HEK293 (cell line): ENCODE data around the gene STARD10.
A peak's percentile ranks its signal among the peaks of the same experiment; 100 is the strongest.

Experiments used
- CTCF ChIA-PET: fragments of 350-600 bp; formaldehyde crosslinking; extraction: SDS; loops from one replicate; lab custom pipeline; 2021; ENCODE audit warnings: antibody characterized with exemption; lab: Yijun Ruan, JAX
- POLR2A ChIA-PET: fragments of 300-600 bp; formaldehyde crosslinking; extraction: SDS; loops from one replicate; lab custom pipeline; 2020; ENCODE audit warnings: antibody characterized with exemption, inconsistent platforms; lab: Yijun Ruan, JAX
- H3K27ac ChIP-seq: fragments of 200-500 bp; sonication (Bioruptor generic); 2 replicates; pipeline ENCODE4 v1.5.1; 2014; ENCODE audit warnings: low read depth, low read length, control low read depth, inconsistent platforms; ENCODE audit errors: extremely low read depth
- H3K36me3 ChIP-seq, 2 experiments: fragments of 200-500 bp in 1 of 2; sonication (Bioruptor generic) in 1 of 2; 1 replicate in 1 of 2; 2 replicates in 1 of 2; pipeline ENCODE4 v1.5.1; 2014 to 2017; ENCODE audit warnings: inconsistent platforms in 2 of 2, low read length in 2 of 2; ENCODE audit not compliant: control insufficient read depth in 2 of 2, insufficient read depth in 1 of 2
- H3K4me1 ChIP-seq: fragments of 200-500 bp; sonication (Bioruptor generic); 2 replicates; pipeline ENCODE4 v1.5.1; 2014; ENCODE audit warnings: mild to moderate bottlenecking, low read length, inconsistent platforms; ENCODE audit not compliant: control insufficient read depth, insufficient read depth
- H3K4me3 ChIP-seq: 2 replicates; pipeline ENCODE4 v1.5.1; 2011; ENCODE audit warnings: low read depth, mild to moderate bottlenecking, control low read depth, low read length, moderate library complexity
- H3K9me3 ChIP-seq: fragments of 200-500 bp; sonication (Bioruptor generic); 2 replicates; pipeline ENCODE4 v1.5.1; 2014; ENCODE audit warnings: low read depth, low read length, inconsistent platforms; ENCODE audit not compliant: control insufficient read depth, insufficient read depth
- AEBP2 ChIP-seq: fragments of 450-650 bp; formaldehyde crosslinking; IDR thresholded peaks from 2 replicates; pipeline ENCODE4 v1.5.1; 2016; ENCODE audit warnings: missing biosample characterization, missing genetic modification characterization, borderline replicate concordance
- EGR2 ChIP-seq: fragments of 450-650 bp; formaldehyde crosslinking; IDR thresholded peaks from 2 replicates; pipeline ENCODE4 v1.5.1; 2016; ENCODE audit warnings: low read depth, missing biosample characterization, missing genetic modification characterization
- HOXC10 ChIP-seq: sonication (generic); formaldehyde crosslinking; IDR thresholded peaks from 2 replicates; pipeline ENCODE4 v1.8.1; 2023; ENCODE audit warnings: mild to moderate bottlenecking, missing genetic modification reagents
- IKZF3 ChIP-seq: fragments of 450-650 bp; IDR thresholded peaks from 2 replicates; pipeline ENCODE4 v1.5.0; 2018; ENCODE audit warnings: missing biosample characterization, mild to moderate bottlenecking, missing genetic modification characterization, moderate library complexity
- KLF1 ChIP-seq: fragments of 450-650 bp; formaldehyde crosslinking; IDR thresholded peaks from 2 replicates; pipeline ENCODE4 v1.5.1; 2016; ENCODE audit warnings: missing biosample characterization, missing genetic modification characterization
- KLF16 ChIP-seq: fragments of 450-650 bp; formaldehyde crosslinking; IDR thresholded peaks from 2 replicates; pipeline ENCODE4 v1.5.1; 2017; ENCODE audit warnings: missing biosample characterization, missing genetic modification characterization
- KLF17 ChIP-seq: fragments of 450-650 bp; formaldehyde crosslinking; IDR thresholded peaks from 2 replicates; pipeline ENCODE4 v1.5.1; 2016; ENCODE audit warnings: missing biosample characterization, missing genetic modification characterization
- KLF7 ChIP-seq: fragments of 450-650 bp; formaldehyde crosslinking; IDR thresholded peaks from 2 replicates; pipeline ENCODE4 v1.5.1; 2016; ENCODE audit warnings: missing biosample characterization, missing genetic modification characterization, borderline replicate concordance
- KLF9 ChIP-seq: fragments of 450-650 bp; formaldehyde crosslinking; IDR thresholded peaks from 2 replicates; pipeline ENCODE4 v1.5.1; 2016; ENCODE audit warnings: missing biosample characterization, missing genetic modification characterization, low read depth
- RBAK ChIP-seq: fragments of 450-650 bp; formaldehyde crosslinking; IDR thresholded peaks from 2 replicates; pipeline ENCODE4 v1.5.1; 2016; ENCODE audit warnings: missing biosample characterization, missing genetic modification characterization
- ZBTB8A ChIP-seq: fragments of 450-650 bp; formaldehyde crosslinking; IDR thresholded peaks from 2 replicates; pipeline ENCODE4 v1.5.1; 2016; ENCODE audit warnings: missing biosample characterization, missing genetic modification characterization
- ZEB2 ChIP-seq: fragments of 450-650 bp; formaldehyde crosslinking; IDR thresholded peaks from 2 replicates; pipeline ENCODE4 v1.5.1; 2016; ENCODE audit warnings: missing biosample characterization, missing genetic modification characterization
- ZFHX2 ChIP-seq: fragments of 450-650 bp; formaldehyde crosslinking; conservative IDR thresholded peaks from 2 replicates; pipeline ENCODE4 v1.5.1; 2016; ENCODE audit warnings: missing biosample characterization, missing genetic modification characterization
- ZIC2 ChIP-seq: fragments of 450-650 bp; formaldehyde crosslinking; IDR thresholded peaks from 2 replicates; pipeline ENCODE4 v1.5.1; 2016; ENCODE audit warnings: missing biosample characterization, missing genetic modification characterization
- ZNF10 ChIP-seq: fragments of 450-650 bp; formaldehyde crosslinking; IDR thresholded peaks from 2 replicates; pipeline ENCODE4 v1.5.1; 2017; ENCODE audit warnings: missing biosample characterization, missing genetic modification characterization
- ZNF121 ChIP-seq: fragments of 450-650 bp; formaldehyde crosslinking; IDR thresholded peaks from 2 replicates; pipeline ENCODE4 v1.5.1; 2016; ENCODE audit warnings: missing biosample characterization, missing genetic modification characterization
- ZNF155 ChIP-seq: fragments of 450-650 bp; formaldehyde crosslinking; IDR thresholded peaks from 2 replicates; pipeline ENCODE4 v1.5.1; 2016; ENCODE audit warnings: missing biosample characterization, missing genetic modification characterization
- ZNF174 ChIP-seq: fragments of 450-650 bp; formaldehyde crosslinking; IDR thresholded peaks from 2 replicates; pipeline ENCODE4 v1.5.0; 2017; ENCODE audit warnings: missing biosample characterization, mild to moderate bottlenecking, missing genetic modification characterization
- ZNF2 ChIP-seq: fragments of 450-650 bp; formaldehyde crosslinking; IDR thresholded peaks from 2 replicates; pipeline ENCODE4 v1.5.1; 2016; ENCODE audit warnings: missing biosample characterization, missing genetic modification characterization
- ZNF335 ChIP-seq: fragments of 450-650 bp; formaldehyde crosslinking; conservative IDR thresholded peaks from 2 replicates; pipeline ENCODE4 v1.5.1; 2016; ENCODE audit warnings: missing biosample characterization, missing genetic modification characterization
- ZNF514 ChIP-seq: fragments of 450-650 bp; formaldehyde crosslinking; IDR thresholded peaks from 2 replicates; pipeline ENCODE4 v1.5.1; 2016; ENCODE audit warnings: missing biosample characterization, missing genetic modification characterization
- ZNF558 ChIP-seq: fragments of 450-650 bp; formaldehyde crosslinking; IDR thresholded peaks from 2 replicates; pipeline ENCODE4 v1.5.1; 2016; ENCODE audit warnings: missing biosample characterization, missing genetic modification characterization
- ZNF626 ChIP-seq: fragments of 450-650 bp; sonication (Bioruptor Pico); formaldehyde crosslinking; IDR thresholded peaks from 2 replicates; pipeline ENCODE4 v1.5.1; 2018; ENCODE audit warnings: missing biosample characterization, missing genetic modification characterization, inconsistent platforms
- ZNF629 ChIP-seq: fragments of 450-650 bp; formaldehyde crosslinking; IDR thresholded peaks from 2 replicates; pipeline ENCODE4 v1.5.1; 2017; ENCODE audit warnings: missing biosample characterization, missing genetic modification characterization
- ZNF837 ChIP-seq: fragments of 450-650 bp; formaldehyde crosslinking; IDR thresholded peaks from 2 replicates; pipeline ENCODE4 v1.5.1; 2016; ENCODE audit warnings: missing biosample characterization, missing genetic modification characterization
- ZNF843 ChIP-seq: fragments of 450-650 bp; formaldehyde crosslinking; IDR thresholded peaks from 2 replicates; pipeline ENCODE4 v1.5.1; 2016; ENCODE audit warnings: missing biosample characterization, missing genetic modification characterization

Gene STARD10

GRCh38 chr11:72821221-72821919, 27.5 kb upstream of the STARD10 start:
- Histone ChIP-seq H3K36me3 (peaks cover 0 to 6% of the 10 kb centered on the region in 2 experiments; a peak in 1 of 3 replicates), H3K4me1 (no peaks in the 10 kb centered on the region), H3K27ac (peak overlapping the region; percentile 47; the same call in 1 of the 2 replicates), H3K9me3 (no peaks in the 10 kb centered on the region), H3K4me3 (peak overlapping the region; percentile 36)
- ChIA-PET CTCF (interaction anchor here (0.6 to 0.7 kb wide), 2 partner anchors 100 to 372 kb away, joined by 3 to 5 read pairs; no protein-coding TSS in a partner anchor), POLR2A (interaction anchor here (1.5 kb wide), 1 partner anchor 27 kb away, joined by 5 read pairs; the partner anchor contains the start of gene STARD10)
- TF ChIP-seq ZNF2 (tag by site-specific recombination) (0 out of 2 replicates have a peak, but pooled peaks have one; percentile 39), KLF9 (tag by site-specific recombination) (peak; percentile 66), ZNF629 (tag by site-specific recombination) (no peak), ZNF121 (tag by site-specific recombination) (no peak), ZFHX2 (peak; percentile 74), EGR2 (peak; percentile 52), ZNF10 (tag by site-specific recombination) (no peak), KLF7 (tag by site-specific recombination) (peak; percentile 51; the same call in 1 of the 2 replicates), KLF17 (tag by site-specific recombination) (0 out of 2 replicates have a peak, but pooled peaks have one; percentile 40), KLF1 (tag by site-specific recombination) (peak; percentile 95)

- Histone ChIP-seq H3K4me1 (no peaks in the 10 kb centered on the region), H3K9me3 (no peaks in the 10 kb centered on the region), H3K4me3 (no peak overlapping the region), H3K27ac (no peak overlapping the region), H3K36me3 (peaks cover 0 to 6% of the 10 kb centered on the region in 2 experiments; a peak in 1 of 3 replicates)
- ChIA-PET CTCF (interaction anchor here (0.6 to 0.7 kb wide), 2 partner anchors 99 to 373 kb away, joined by 3 to 5 read pairs; no protein-coding TSS in a partner anchor), POLR2A (interaction anchor here (1.5 kb wide), 1 partner anchor 27 kb away, joined by 5 read pairs; the partner anchor contains the start of gene STARD10)
- TF ChIP-seq EGR2 (no peak), ZBTB8A (no peak), ZNF626 (tag by site-specific recombination) (no peak), HOXC10 (CRISPR knock-in tag) (no peak), ZNF514 (tag by site-specific recombination) (no peak), ZNF174 (tag by site-specific recombination) (no peak)
Observed at GRCh38 chr11:72820439-72821139, 26.7 kb upstream of the STARD10 start.

GRCh38 chr11:72818971-72819370, 25.1 kb upstream of the STARD10 start:
- H3K4me1 ChIP-seq: no peaks in the 10 kb centered on the region
- ChIA-PET POLR2A (interaction anchor here (0.5 kb wide), 1 partner anchor 253 kb away, joined by 3 read pairs; no protein-coding TSS in a partner anchor), CTCF (interaction anchor here (0.6 to 1.3 kb wide), 4 partner anchors 21 to 402 kb away, joined by 3 to 5 read pairs (median 4); no protein-coding TSS in a partner anchor)
- H3K36me3 ChIP-seq: peaks cover 0 to 6% of the 10 kb centered on the region in 2 experiments; a peak in 1 of 3 replicates
- no peak overlapping the region for H3K27ac ChIP-seq
- H3K9me3 ChIP-seq: no peaks in the 10 kb centered on the region
- TF ChIP-seq ZNF837 (no peak), AEBP2 (no peak), KLF16 (no peak), ZNF843 (tag by site-specific recombination) (no peak), ZNF335 (tag by site-specific recombination) (no peak), ZIC2 (tag by site-specific recombination) (no peak), IKZF3 (tag by site-specific recombination) (no peak), ZNF558 (tag by site-specific recombination) (no peak), ZEB2 (no peak), RBAK (tag by site-specific recombination) (no peak), ZNF155 (tag by site-specific recombination) (no peak)
- no peak overlapping the region for H3K4me3 ChIP-seq
